ENCODE data around the gene ACP1.

Gene ACP1

GRCh38 chr2:259789-260331 lies 4.9 kb upstream of the ACP1 start:
- TF ChIP-seq CTCF (IDR thresholded peaks at IDR 0.05; ENCODE audit: borderline replicate concordance, extremely low read depth, low read length, poor library complexity, severe bottlenecking) (no peak), EZH2 (IDR thresholded peaks at IDR 0.05; ENCODE audit: borderline replicate concordance, low read depth, low read length, severe bottlenecking) (no peak)

GRCh38 chr2:260507-261161 lies 4.1 kb upstream of the ACP1 start:
- Histone ChIP-seq H3K4me2 (ENCODE audit: insufficient read depth, low read length) (no peak overlapping the region), H3K27ac (ENCODE audit: low read length) (no peak overlapping the region), H3K9me3 (ENCODE audit: insufficient read depth, low read length, severe bottlenecking) (peaks cover 2% of the 10 kb centered on the region), H4K20me1 (ENCODE audit: insufficient read depth, low read length) (peaks cover 1% of the 10 kb centered on the region; the same call in 1 of the 2 replicates), H3K27me3 (ENCODE audit: insufficient read depth, low read length, poor library complexity) (no peaks in the 10 kb centered on the region), H3K4me1 (ENCODE audit: insufficient read depth, low read length) (peaks cover 15% of the 10 kb centered on the region), H3K36me3 (ENCODE audit: insufficient read depth, low read length) (no peaks in the 10 kb centered on the region), H3K4me3 (ENCODE audit: low read depth in 1 of 2, low read length in 2 of 2) (no peak overlapping the region), H3K9ac (ENCODE audit: low read depth, low read length) (no peak overlapping the region), H2AFZ (ENCODE audit: low read depth, low read length) (no peak overlapping the region), H3K79me2 (ENCODE audit: insufficient read depth, low read length) (peaks cover 23% of the 10 kb centered on the region)
- no peak for TF ChIP-seq EZH2 (IDR thresholded peaks at IDR 0.05; ENCODE audit: borderline replicate concordance, low read depth, low read length, severe bottlenecking)
- TF ChIP-seq CTCF (IDR thresholded peaks at IDR 0.05; ENCODE audit: borderline replicate concordance, extremely low read depth, low read length, poor library complexity, severe bottlenecking), result no peak
- ATAC-seq (ENCODE audit: insufficient read depth, low read depth), result no peak
- DNase-seq, result no peak

More at GRCh38 chr2:259789-260331, 4.9 kb upstream of the ACP1 start:
- Histone ChIP-seq H3K9ac (ENCODE audit: low read depth, low read length) (no peak overlapping the region), H3K9me3 (ENCODE audit: insufficient read depth, low read length, severe bottlenecking) (peaks cover 2% of the 10 kb centered on the region), H4K20me1 (ENCODE audit: insufficient read depth, low read length) (no peaks in the 10 kb centered on the region), H3K27ac (ENCODE audit: low read length) (no peak overlapping the region), H3K79me2 (ENCODE audit: insufficient read depth, low read length) (peaks cover 15% of the 10 kb centered on the region), H3K4me1 (ENCODE audit: insufficient read depth, low read length) (peaks cover 13% of the 10 kb centered on the region), H3K36me3 (ENCODE audit: insufficient read depth, low read length) (no peaks in the 10 kb centered on the region), H2AFZ (ENCODE audit: low read depth, low read length) (no peak overlapping the region), H3K27me3 (ENCODE audit: insufficient read depth, low read length, poor library complexity) (no peaks in the 10 kb centered on the region), H3K4me3 (ENCODE audit: low read depth in 1 of 2, low read length in 2 of 2) (no peak overlapping the region), H3K4me2 (ENCODE audit: insufficient read depth, low read length) (no peak overlapping the region)
- ATAC-seq (ENCODE audit: insufficient read depth, low read depth) (no peak), DNase-seq (no peak)

GRCh38 chr2:262117-262516 lies 2.6 kb upstream of the ACP1 start:
- H3K4me1 ChIP-seq (ENCODE audit: insufficient read depth, low read length), result peaks cover 30% of the 10 kb centered on the region
- ATAC-seq (ENCODE audit: insufficient read depth, low read depth), result no peak
- H3K9me3 ChIP-seq (ENCODE audit: insufficient read depth, low read length, severe bottlenecking), result peaks cover 2% of the 10 kb centered on the region
- H3K4me2 ChIP-seq (ENCODE audit: insufficient read depth, low read length), result no peak overlapping the region
- H3K27me3 ChIP-seq (ENCODE audit: insufficient read depth, low read length, poor library complexity), result no peaks in the 10 kb centered on the region
- TF ChIP-seq CTCF (IDR thresholded peaks at IDR 0.05; ENCODE audit: borderline replicate concordance, extremely low read depth, low read length, poor library complexity, severe bottlenecking) (no peak), EZH2 (IDR thresholded peaks at IDR 0.05; ENCODE audit: borderline replicate concordance, low read depth, low read length, severe bottlenecking) (no peak)
- peaks cover 5% of the 10 kb centered on the region; the same call in 1 of the 2 replicates for H3K36me3 ChIP-seq (ENCODE audit: insufficient read depth, low read length)
- H3K9ac ChIP-seq (ENCODE audit: low read depth, low read length), result no peak overlapping the region
- peaks cover 38% of the 10 kb centered on the region for H3K79me2 ChIP-seq (ENCODE audit: insufficient read depth, low read length)
- H4K20me1 ChIP-seq (ENCODE audit: insufficient read depth, low read length), result peaks cover 14% of the 10 kb centered on the region; the same call in 1 of the 2 replicates
- no peak overlapping the region for H2AFZ ChIP-seq (ENCODE audit: low read depth, low read length)
- H3K27ac ChIP-seq (ENCODE audit: low read length), result no peak overlapping the region
- no peak for DNase-seq
- H3K4me3 ChIP-seq (ENCODE audit: low read depth in 1 of 2, low read length in 2 of 2), result no peak overlapping the region
